Hematopoietic multipotent progenitor cell treated with erythropoietin and hydrocortisone succinate and interleukin-3 and kit ligand, for 15 days (in vitro differentiated cells): ENCODE results near the gene PAK1.
"Not testable (repeated sequence)": the region's sequence is repeated elsewhere in the genome, so short reads cannot be mapped to it uniquely, and the experiment has no call there.

Experiments
- DNase-seq: peaks from one replicate; pipeline ENCODE4 v3.0.0-alpha.2; 2015; ENCODE audit warnings: low spot score

PAK1 gene

GRCh38 chr11:77302752-77303151 is 171.1 kb downstream of the PAK1 start:
- DNase-seq = no peak

GRCh38 chr11:77301510-77301909 is 172.4 kb downstream of the PAK1 start, which contains the start of gene GDPD4:
TSS of gene GDPD4 (minus strand) at chr11:77301686. CDS start at chr11:77285137, 16,549 bp downstream.
- no peak for DNase-seq

GRCh38 chr11:77300695-77301094 is 173.2 kb downstream of the PAK1 start:
- no peak for DNase-seq

DNA sequence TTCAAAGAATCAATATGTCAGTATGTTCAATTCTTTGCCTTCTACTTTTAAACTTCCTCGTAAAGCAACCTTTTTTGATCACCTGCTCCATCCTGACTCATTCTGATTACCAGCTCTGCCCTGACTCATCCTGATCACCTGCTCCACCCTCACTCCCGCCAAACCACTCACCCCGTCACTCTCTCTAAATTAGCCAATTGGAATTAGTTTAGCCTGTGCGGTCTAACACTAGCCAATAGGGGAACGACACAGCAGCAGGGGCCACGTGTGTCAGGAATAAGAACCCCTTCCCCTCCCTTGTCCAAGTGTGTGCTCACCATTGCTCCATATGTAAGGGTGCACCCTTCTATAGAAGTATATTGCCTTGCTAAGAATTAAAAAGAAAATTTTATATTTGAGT is 173.9 kb downstream of the PAK1 start:
- DNase-seq = not testable (repeated sequence)

DNA sequence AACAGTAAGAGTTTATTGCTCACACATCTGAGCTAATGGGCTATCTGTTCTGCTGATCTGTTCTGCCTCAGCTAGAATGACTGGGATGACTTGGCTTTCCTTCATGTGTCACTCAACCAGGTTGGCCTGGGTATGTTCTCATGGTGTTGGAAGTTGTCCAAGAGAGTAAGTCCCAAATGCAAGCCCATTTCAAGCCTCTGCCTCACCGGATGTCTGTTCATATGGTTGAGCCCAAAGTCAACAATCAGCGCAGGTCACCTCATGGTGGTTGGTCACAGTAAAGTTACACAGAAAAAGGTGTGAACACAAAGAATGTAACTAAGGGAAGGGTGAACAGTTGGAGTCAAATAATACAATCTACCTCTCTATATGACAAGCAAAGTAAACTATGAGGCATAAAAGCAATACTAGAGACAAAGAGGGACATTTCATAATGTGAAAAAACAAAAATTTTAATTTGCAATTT is 174.3 kb downstream of the PAK1 start:
- DNase-seq = peak; percentile 39

GRCh38 chr11:77294040-77294439 is 179.9 kb downstream of the PAK1 start:
- DNase-seq = no peak

- no peak for DNase-seq
Measured at GRCh38 chr11:77289737-77290136, 184.2 kb downstream of the PAK1 start.

- DNase-seq = no peak
Measured at GRCh38 chr11:77287615-77288273, 186.2 kb downstream of the PAK1 start.

DNA sequence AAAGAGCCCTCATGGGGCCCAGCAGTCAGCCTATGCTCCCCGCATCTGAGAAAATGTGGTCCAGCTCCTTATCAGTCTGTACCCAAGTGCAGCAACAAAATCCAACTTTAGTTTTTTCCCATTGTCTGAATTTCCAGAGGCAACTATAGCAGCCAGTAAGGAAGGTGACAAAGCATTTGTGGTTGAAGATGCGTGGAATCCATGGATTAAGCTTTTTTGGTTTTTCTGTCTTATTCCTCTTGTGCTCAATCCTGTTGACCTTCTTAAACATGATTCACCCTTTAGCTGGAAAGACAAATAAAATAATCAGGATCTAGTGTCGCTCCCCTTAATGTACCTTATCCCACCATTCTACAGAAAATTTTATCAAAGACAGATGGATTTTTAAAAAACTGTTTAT is 186.8 kb downstream of the PAK1 start:
- DNase-seq = no peak

DNA sequence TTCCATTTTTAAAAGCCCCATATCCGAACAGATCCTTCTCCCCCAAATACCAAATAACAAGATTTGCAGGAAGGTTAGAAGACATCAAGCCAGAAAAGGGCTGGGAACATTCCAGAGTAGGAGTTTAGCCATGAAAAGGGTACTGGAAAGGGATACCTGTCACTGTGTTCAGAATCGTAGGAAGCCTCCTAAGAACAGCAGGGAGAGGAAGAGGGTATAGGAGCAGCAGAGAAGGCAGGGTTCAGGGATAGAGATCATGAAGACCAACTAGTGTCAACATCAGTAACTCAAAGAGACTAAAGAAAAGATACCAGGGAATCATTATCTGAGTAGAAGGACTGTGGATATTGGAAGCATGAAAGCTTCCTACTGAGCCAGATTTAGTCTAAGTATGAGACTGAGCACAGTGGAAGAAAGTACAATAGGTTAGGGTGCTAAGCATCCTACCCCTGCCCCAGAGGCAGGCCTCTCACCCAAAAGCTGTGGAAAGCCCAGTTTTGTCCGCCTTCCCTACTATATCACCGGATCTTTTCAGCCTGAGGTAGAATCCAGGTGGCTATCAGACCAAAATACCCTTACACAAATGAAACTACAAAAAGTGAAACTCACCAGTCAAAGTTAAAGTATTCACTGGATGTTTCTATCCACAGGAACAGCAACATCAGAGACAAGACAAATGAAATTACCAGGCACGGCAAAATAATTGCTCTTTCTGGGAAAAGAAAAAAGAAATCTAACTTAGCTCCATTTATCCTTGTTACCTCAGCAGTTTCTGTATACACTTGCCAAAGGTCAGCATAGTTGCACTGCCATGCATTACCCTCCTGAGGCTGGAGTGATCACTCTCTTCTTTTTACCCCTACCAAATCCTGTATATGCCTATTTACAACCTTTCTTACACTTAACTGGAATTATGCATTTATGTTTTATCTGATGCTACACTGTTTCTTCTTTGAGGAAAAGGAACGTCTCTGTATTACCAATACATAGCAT is 189.1 kb downstream of the PAK1 start:
- no peak for DNase-seq

- DNase-seq = no peak
Measured at GRCh38 chr11:77283101-77283500, 190.8 kb downstream of the PAK1 start.

DNA sequence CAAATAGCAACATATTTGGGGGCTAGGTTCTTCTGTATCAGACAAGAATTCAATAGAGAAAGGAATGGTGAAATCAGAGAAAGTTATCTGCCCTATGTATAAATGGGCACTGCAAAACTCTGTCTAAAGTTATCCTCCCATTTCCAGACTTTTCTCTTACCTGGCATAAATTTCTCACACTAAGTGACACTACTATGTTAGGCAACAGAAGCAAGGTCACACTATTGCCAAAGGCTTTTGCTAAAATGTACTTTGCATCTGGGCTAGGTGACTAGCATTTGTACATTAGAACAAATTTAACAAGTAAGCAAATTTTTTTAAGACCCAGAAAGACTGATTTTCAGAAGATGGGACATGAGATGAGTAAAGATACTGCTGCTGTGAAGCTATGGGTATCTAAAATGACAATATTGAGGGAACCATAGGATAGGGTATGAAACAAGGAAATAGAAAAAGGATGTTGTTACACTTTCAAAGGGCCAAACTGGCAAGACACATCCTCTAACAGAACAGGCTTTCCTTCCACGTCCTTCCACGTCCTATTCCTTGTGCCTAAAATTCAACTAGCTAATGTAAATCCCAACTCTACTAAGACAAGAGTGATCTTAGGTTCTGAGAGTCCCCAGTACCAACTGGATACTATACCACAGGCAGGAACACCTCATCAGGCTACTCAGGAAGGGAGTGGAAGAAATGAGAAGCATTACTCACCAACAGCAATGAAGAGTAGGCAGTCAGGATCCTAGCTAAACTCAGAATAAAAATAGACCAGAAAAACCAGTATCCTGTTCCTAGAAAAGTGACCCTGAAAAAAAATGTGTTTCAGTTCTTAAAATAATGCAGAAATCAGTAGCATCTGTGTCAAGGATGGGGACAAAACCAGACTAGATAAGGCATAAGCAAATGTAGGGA is 195.0 kb downstream of the PAK1 start:
- no peak for DNase-seq

- DNase-seq = no peak
Measured at GRCh38 chr11:77276271-77276670, 197.6 kb downstream of the PAK1 start.
